Keratinocyte (primary cell): Measurements from ENCODE around the gene RERE. TPM values are rescaled to one million over a fixed set of nuclear protein-coding genes. Genes with fewer than 3 reads are reported as not detected.

ENCODE experiments used
- DNase-seq: peaks from one replicate; pipeline ENCODE4 v3.0.0-alpha.2; 2011; ENCODE audit warnings: low read depth, missing footprints, low spot score
- FAIRE-seq: peaks from 2 replicates; lab custom pipeline; 2011; peaks lifted over from hg19 to GRCh38; lab: Jason Lieb, UNC
- H2AFZ ChIP-seq: 2 replicates; pipeline ENCODE4 v1.6.0; 2012; ENCODE audit warnings: low read length, control low read depth, inconsistent platforms; ENCODE audit not compliant: control insufficient read depth
- H3K27ac ChIP-seq: 2 replicates; pipeline ENCODE4 v1.5.1; 2011; ENCODE audit warnings: low read length; ENCODE audit not compliant: control insufficient read depth, insufficient read depth
- H3K27me3 ChIP-seq: 3 replicates; pipeline ENCODE4 v1.6.0; 2011; ENCODE audit warnings: low read length; ENCODE audit not compliant: control insufficient read depth, insufficient read depth; ENCODE audit errors: extremely low read depth
- H3K36me3 ChIP-seq, 2 experiments: 2 replicates in 1 of 2; 3 replicates in 1 of 2; pipeline ENCODE4 v1.5.1; 2011; ENCODE audit warnings: low read length in 2 of 2, mild to moderate bottlenecking in 1 of 2; ENCODE audit not compliant: control insufficient read depth in 2 of 2, insufficient read depth in 2 of 2; ENCODE audit errors: extremely low read depth in 1 of 2
- H3K4me1 ChIP-seq: 3 replicates; pipeline ENCODE4 v1.5.1; 2011; ENCODE audit warnings: low read length; ENCODE audit not compliant: control insufficient read depth, insufficient read depth; ENCODE audit errors: extremely low read depth
- H3K4me2 ChIP-seq: 3 replicates; pipeline ENCODE4 v1.6.0; 2011; ENCODE audit warnings: low read depth, low read length; ENCODE audit not compliant: control insufficient read depth, insufficient read depth; ENCODE audit errors: extremely low read depth
- H3K4me3 ChIP-seq, 3 experiments: fragments of 200-600 bp in 1 of 3; sonication (generic) in 1 of 3; 2 replicates in 2 of 3; 3 replicates in 1 of 3; pipeline ENCODE4 v1.5.1; 2011 to 2016; ENCODE audit warnings: low read length in 3 of 3, mild to moderate bottlenecking in 3 of 3, control low read depth in 2 of 3, inconsistent platforms in 1 of 3, low read depth in 1 of 3, mixed read lengths in 1 of 3, mixed run types in 1 of 3, moderate library complexity in 1 of 3; ENCODE audit not compliant: control insufficient read depth in 2 of 3, insufficient read depth in 2 of 3; ENCODE audit errors: extremely low read depth in 1 of 3
- H3K79me2 ChIP-seq: 2 replicates; pipeline ENCODE4 v1.6.0; 2012; ENCODE audit warnings: low read length; ENCODE audit not compliant: control insufficient read depth, insufficient read depth
- H3K9ac ChIP-seq: 3 replicates; pipeline ENCODE4 v1.6.0; 2011; ENCODE audit warnings: low read length; ENCODE audit not compliant: control insufficient read depth, insufficient read depth; ENCODE audit errors: extremely low read depth
- H3K9me1 ChIP-seq: 3 replicates; pipeline ENCODE4 v1.6.0; 2011; ENCODE audit warnings: low read length; ENCODE audit not compliant: control insufficient read depth, insufficient read depth; ENCODE audit errors: extremely low read depth
- H3K9me3 ChIP-seq: 2 replicates; pipeline ENCODE4 v1.5.1; 2012; ENCODE audit warnings: low read depth, low read length; ENCODE audit not compliant: control insufficient read depth
- H4K20me1 ChIP-seq: 3 replicates; pipeline ENCODE4 v1.6.0; 2011; ENCODE audit warnings: low read length; ENCODE audit not compliant: control insufficient read depth, insufficient read depth; ENCODE audit errors: extremely low read depth
- EZH2 ChIP-seq: IDR thresholded peaks from one replicate; pipeline ENCODE4 v1.6.1; 2012; ENCODE audit warnings: inconsistent platforms, mild to moderate bottlenecking, low read length, moderate library complexity
- dilution Hi-C: fragments of 300-500 bp; cut with MboI; formaldehyde crosslinking; loops from one replicate; pipeline ENCODE4 v1.7.0; 2020; ENCODE audit warnings: low sequenced_read_pairs; ENCODE audit not compliant: extremely low pct_ligation_motif_present
- polyA plus RNA-seq, 5 experiments: library from polyadenylated mRNA; depleted of rRNA in 3 of 5; stranded (reverse) in 3 of 5; stranded (forward) in 1 of 5; unstranded in 1 of 5; fragments of >200 nt; gene quantifications; 1 replicate in 1 of 5; 2 replicates in 3 of 5; 3 replicates in 1 of 5; pipeline versions ENCODE4 v1.2.1 to v1.2.3, GENCODE V29; 2011 to 2012; ENCODE audit warnings: missing spikeins in 2 of 5, low read depth in 1 of 5, low replicate concordance in 1 of 5
- TF ChIP-seq, protein P1 (sequence below), 3 experiments: IDR thresholded peaks in 1 of 3; conservative IDR thresholded peaks in 1 of 3; optimal IDR thresholded peaks in 1 of 3; 2 replicates in 2 of 3; 3 replicates in 1 of 3; pipeline versions ENCODE3 to v1.5.1; 2011; ENCODE audit warnings: low read length in 3 of 3, mild to moderate bottlenecking in 3 of 3, moderate library complexity in 2 of 3, control low read depth in 1 of 3, inconsistent platforms in 1 of 3; ENCODE audit not compliant: insufficient read depth in 2 of 3; ENCODE audit errors: extremely low read depth in 1 of 3

Gene RERE
- polyA plus RNA-seq, 1 donor (not counting 4 experiments of a cell fraction or from before 2014, with no cell fraction given) = 3.8 TPM

DNA sequence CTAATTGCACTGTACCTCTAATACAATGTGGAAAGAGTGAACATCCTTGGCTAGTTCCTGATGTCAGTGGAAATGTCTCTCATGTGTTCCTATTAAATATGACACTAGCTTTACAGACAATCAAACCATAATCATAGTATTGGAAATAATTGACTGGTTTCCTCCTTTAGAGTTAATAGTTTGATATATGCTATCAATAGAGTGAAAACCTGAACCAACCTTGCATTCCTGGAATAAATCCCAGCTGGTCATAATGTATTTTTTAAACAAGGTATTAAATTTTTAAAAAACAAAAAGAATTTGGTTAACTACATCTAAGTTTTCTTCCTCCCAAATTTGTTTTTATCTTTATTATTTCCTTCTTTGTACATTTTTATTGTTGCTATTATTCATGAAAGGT is 273.5 kb downstream of the RERE start:
- H3K27ac ChIP-seq = no peak overlapping the region
- H3K9ac ChIP-seq = no peak overlapping the region
- FAIRE-seq = no peak
- no peaks in the 10 kb centered on the region for H3K27me3 ChIP-seq
- no peaks in the 10 kb centered on the region for H3K9me1 ChIP-seq
- peaks cover 26% of the 10 kb centered on the region for H3K4me1 ChIP-seq
- no peak for TF ChIP-seq EZH2
- TF ChIP-seq, protein P1, sequence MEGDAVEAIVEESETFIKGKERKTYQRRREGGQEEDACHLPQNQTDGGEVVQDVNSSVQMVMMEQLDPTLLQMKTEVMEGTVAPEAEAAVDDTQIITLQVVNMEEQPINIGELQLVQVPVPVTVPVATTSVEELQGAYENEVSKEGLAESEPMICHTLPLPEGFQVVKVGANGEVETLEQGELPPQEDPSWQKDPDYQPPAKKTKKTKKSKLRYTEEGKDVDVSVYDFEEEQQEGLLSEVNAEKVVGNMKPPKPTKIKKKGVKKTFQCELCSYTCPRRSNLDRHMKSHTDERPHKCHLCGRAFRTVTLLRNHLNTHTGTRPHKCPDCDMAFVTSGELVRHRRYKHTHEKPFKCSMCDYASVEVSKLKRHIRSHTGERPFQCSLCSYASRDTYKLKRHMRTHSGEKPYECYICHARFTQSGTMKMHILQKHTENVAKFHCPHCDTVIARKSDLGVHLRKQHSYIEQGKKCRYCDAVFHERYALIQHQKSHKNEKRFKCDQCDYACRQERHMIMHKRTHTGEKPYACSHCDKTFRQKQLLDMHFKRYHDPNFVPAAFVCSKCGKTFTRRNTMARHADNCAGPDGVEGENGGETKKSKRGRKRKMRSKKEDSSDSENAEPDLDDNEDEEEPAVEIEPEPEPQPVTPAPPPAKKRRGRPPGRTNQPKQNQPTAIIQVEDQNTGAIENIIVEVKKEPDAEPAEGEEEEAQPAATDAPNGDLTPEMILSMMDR (optimal IDR thresholded peaks at IDR 0.05 in 1 of 3, IDR thresholded peaks at IDR 0.05 in 1 of 3, conservative IDR thresholded peaks at IDR 0.05 in 1 of 3; ENCODE audit: extremely low read depth in 1 of 3, insufficient read depth in 2 of 3, low read length in 3 of 3) = no peak
- no peaks in the 10 kb centered on the region for H3K9me3 ChIP-seq
- H3K36me3 ChIP-seq = no peaks in the 10 kb centered on the region
- H3K4me2 ChIP-seq = no peak overlapping the region
- dilution Hi-C loops = no loop called here
- no peak overlapping the region for H3K4me3 ChIP-seq
- no peaks in the 10 kb centered on the region for H4K20me1 ChIP-seq
- no peak overlapping the region for H2AFZ ChIP-seq
- DNase-seq = no peak
- no peaks in the 10 kb centered on the region for H3K79me2 ChIP-seq

GRCh38 chr1:8541961-8542521 is 275.4 kb downstream of the RERE start:
- peak overlapping the region; percentile 91 for H3K27ac ChIP-seq

More at GRCh38 chr1:8541961-8542521, 275.4 kb downstream of the RERE start:
- peaks cover 26% of the 10 kb centered on the region for H3K4me1 ChIP-seq
- no peaks in the 10 kb centered on the region for H3K9me3 ChIP-seq
- no peak overlapping the region for H3K4me2 ChIP-seq
- H4K20me1 ChIP-seq = no peaks in the 10 kb centered on the region
- no peak overlapping the region for H2AFZ ChIP-seq
- no peaks in the 10 kb centered on the region for H3K27me3 ChIP-seq
- DNase-seq = no peak
- dilution Hi-C loops = no loop called here
- no peak for FAIRE-seq
- no peak overlapping the region for H3K4me3 ChIP-seq
- no peaks in the 10 kb centered on the region for H3K36me3 ChIP-seq
- no peaks in the 10 kb centered on the region for H3K79me2 ChIP-seq
- TF ChIP-seq EZH2 = no peak
- TF ChIP-seq, protein P1 (optimal IDR thresholded peaks at IDR 0.05 in 1 of 3, IDR thresholded peaks at IDR 0.05 in 1 of 3, conservative IDR thresholded peaks at IDR 0.05 in 1 of 3; ENCODE audit: extremely low read depth in 1 of 3, insufficient read depth in 2 of 3, low read length in 3 of 3) = no peak
- no peaks in the 10 kb centered on the region for H3K9me1 ChIP-seq
- H3K9ac ChIP-seq = no peak overlapping the region
